Activated T-helper 1 cell treated with anti-CD3 and anti-CD28 coated beads, Interleukin-12 subunit alpha, Interleukin-12 subunit beta, Interleukin-2, Interleukin-4 antibody, amounts not matched to agents 30 ng/mL and 10 ng/mL and 1 ng/mL, durations not matched to agents 14 hours and 24 hours and 36 hours (primary cell): Measurements from ENCODE around the gene PTGER4. TPM values are rescaled to one million over a fixed set of nuclear protein-coding genes. Genes with fewer than 3 reads are reported as not detected.
"Not testable (repeated sequence)": the region's sequence is repeated elsewhere in the genome, so short reads cannot be mapped to it uniquely, and the experiment has no call there.

Source experiments
- DNase-seq: peaks from one replicate; pipeline ENCODE4 v3.0.0; 2021; ENCODE audit warnings: low spot score
- H3K27ac Mint-ChIP-seq: one replicate; pipeline ENCODE4 v1.8.0; 2021; ENCODE audit warnings: mild to moderate bottlenecking, mixed read lengths
- H3K27me3 Mint-ChIP-seq: one replicate; pipeline ENCODE4 v1.8.0; 2022; ENCODE audit warnings: mild to moderate bottlenecking, moderate library complexity, mixed read lengths; ENCODE audit not compliant: insufficient read depth
- H3K36me3 Mint-ChIP-seq: one replicate; pipeline ENCODE4 v1.8.0; 2021; ENCODE audit warnings: low read depth, mixed read lengths
- H3K4me1 Mint-ChIP-seq: one replicate; pipeline ENCODE4 v1.8.0; 2021; ENCODE audit warnings: low read depth, mixed read lengths
- H3K4me3 Mint-ChIP-seq: one replicate; pipeline ENCODE4 v1.8.0; 2021; ENCODE audit warnings: mild to moderate bottlenecking, moderate library complexity, mixed read lengths
- H3K9me3 Mint-ChIP-seq: one replicate; pipeline ENCODE4 v1.8.0; 2021; ENCODE audit warnings: mixed read lengths
- intact Hi-C: fragments of 100-400 bp; cut with micrococcal nuclease; formaldehyde crosslinking; loops from one replicate; pipeline ENCODE4 v1.15.1; 2024
- total RNA-seq: library from RNA; stranded (reverse); gene quantifications from 2 replicates; pipeline ENCODE4 v1.2.3, GENCODE V29; 2022

Gene PTGER4
- total RNA-seq: 57.3 and 61.0 TPM in 2 replicates

- peaks cover 46% of the 10 kb centered on the region for H3K36me3 Mint-ChIP-seq
Observed at GRCh38 chr5:40679913-40680681, at the start of gene PTGER4. TSS of gene PTGER4 (plus strand) at chr5:40679915. CDS start at chr5:40680994, 1,079 bp downstream.

GRCh38 chr5:40630126-40630525 lies 49.6 kb upstream of the PTGER4 start:
- Mint-ChIP-seq H3K27ac (no peak overlapping the region), H3K27me3 (peaks cover 3% of the 10 kb centered on the region), H3K4me3 (no peak overlapping the region), H3K36me3 (peaks cover 7% of the 10 kb centered on the region), H3K4me1 (peaks cover 5% of the 10 kb centered on the region), H3K9me3 (peaks cover 9% of the 10 kb centered on the region)
- intact Hi-C loops: no loop called here
- DNase-seq: no peak

More at GRCh38 chr5:40679913-40680681, at the start of gene PTGER4:
- peak within 1 kb of the TSS; percentile 99 for H3K27ac Mint-ChIP-seq
- H3K27me3 Mint-ChIP-seq: no peaks in the 10 kb centered on the region
- intact Hi-C loops: loop anchor here (1.0 to 5.0 kb wide), 14 partner anchors 8 to 1483 kb away; partner anchors contain the start of genes RPL37 and TTC33
- no peak for DNase-seq
- no peaks in the 10 kb centered on the region for H3K9me3 Mint-ChIP-seq
- H3K4me1 Mint-ChIP-seq: peaks cover 63% of the 10 kb centered on the region
- H3K4me3 Mint-ChIP-seq: peak within 1 kb of the TSS; percentile 99

GRCh38 chr5:40631236-40631635 lies 48.5 kb upstream of the PTGER4 start:
- intact Hi-C loops: no loop called here
- Mint-ChIP-seq H3K27ac (no peak overlapping the region), H3K4me1 (peaks cover 5% of the 10 kb centered on the region), H3K9me3 (peaks cover 17% of the 10 kb centered on the region), H3K27me3 (peaks cover 5% of the 10 kb centered on the region), H3K4me3 (no peak overlapping the region), H3K36me3 (peaks cover 14% of the 10 kb centered on the region)
- DNase-seq: no peak

GRCh38 chr5:40634154-40634553 lies 45.6 kb upstream of the PTGER4 start:
- no peak overlapping the region for H3K4me3 Mint-ChIP-seq
- peaks cover 3% of the 10 kb centered on the region for H3K27me3 Mint-ChIP-seq
- no peaks in the 10 kb centered on the region for H3K4me1 Mint-ChIP-seq
- DNase-seq: no peak
- H3K9me3 Mint-ChIP-seq: peaks cover 36% of the 10 kb centered on the region
- H3K36me3 Mint-ChIP-seq: peaks cover 30% of the 10 kb centered on the region
- H3K27ac Mint-ChIP-seq: no peak overlapping the region
- intact Hi-C loops: no loop called here

- DNase-seq: no peak
- H3K27ac Mint-ChIP-seq: no peak overlapping the region
- peaks cover 33% of the 10 kb centered on the region for H3K36me3 Mint-ChIP-seq
- H3K9me3 Mint-ChIP-seq: peaks cover 40% of the 10 kb centered on the region
- peaks cover 3% of the 10 kb centered on the region for H3K27me3 Mint-ChIP-seq
- intact Hi-C loops: no loop called here
- no peak overlapping the region for H3K4me3 Mint-ChIP-seq
- H3K4me1 Mint-ChIP-seq: no peaks in the 10 kb centered on the region
Observed at GRCh38 chr5:40634593-40634992, 45.1 kb upstream of the PTGER4 start.

GRCh38 chr5:40639531-40639930 lies 40.2 kb upstream of the PTGER4 start:
- H3K4me1 Mint-ChIP-seq: peaks cover 12% of the 10 kb centered on the region
- H3K27me3 Mint-ChIP-seq: not testable (repeated sequence)

GRCh38 chr5:40646266-40646665 lies 33.4 kb upstream of the PTGER4 start:
- Mint-ChIP-seq H3K27ac (no peak overlapping the region), H3K27me3 (no peaks in the 10 kb centered on the region), H3K36me3 (peaks cover 23% of the 10 kb centered on the region), H3K9me3 (peaks cover 22% of the 10 kb centered on the region), H3K4me1 (peaks cover 42% of the 10 kb centered on the region), H3K4me3 (no peak overlapping the region)
- DNase-seq: no peak
- intact Hi-C loops: no loop called here

More at GRCh38 chr5:40639531-40639930, 40.2 kb upstream of the PTGER4 start:
- Mint-ChIP-seq H3K36me3 (peaks cover 43% of the 10 kb centered on the region), H3K9me3 (peaks cover 62% of the 10 kb centered on the region)
- H3K4me3 Mint-ChIP-seq, intact Hi-C loops, H3K27ac Mint-ChIP-seq, DNase-seq: not testable (repeated sequence)

- H3K27ac Mint-ChIP-seq: no peak overlapping the region
- H3K4me1 Mint-ChIP-seq: peaks cover 50% of the 10 kb centered on the region
Observed at GRCh38 chr5:40648150-40648549, 31.6 kb upstream of the PTGER4 start.

GRCh38 chr5:40649463-40650030 lies 30.2 kb upstream of the PTGER4 start:
- H3K4me1 Mint-ChIP-seq: peaks cover 64% of the 10 kb centered on the region
- intact Hi-C loops: no loop called here

More at GRCh38 chr5:40648150-40648549, 31.6 kb upstream of the PTGER4 start:
- intact Hi-C loops: no loop called here
- no peaks in the 10 kb centered on the region for H3K27me3 Mint-ChIP-seq
- H3K4me3 Mint-ChIP-seq: no peak overlapping the region
- no peak for DNase-seq
- peaks cover 16% of the 10 kb centered on the region for H3K9me3 Mint-ChIP-seq
- peaks cover 22% of the 10 kb centered on the region for H3K36me3 Mint-ChIP-seq

GRCh38 chr5:40651201-40651600 lies 28.5 kb upstream of the PTGER4 start:
- no peak overlapping the region for H3K27ac Mint-ChIP-seq
- H3K36me3 Mint-ChIP-seq: peaks cover 10% of the 10 kb centered on the region
- H3K4me1 Mint-ChIP-seq: peaks cover 80% of the 10 kb centered on the region
- intact Hi-C loops: no loop called here
- H3K9me3 Mint-ChIP-seq: no peaks in the 10 kb centered on the region
- no peak overlapping the region for H3K4me3 Mint-ChIP-seq
- no peaks in the 10 kb centered on the region for H3K27me3 Mint-ChIP-seq
- no peak for DNase-seq

More at GRCh38 chr5:40649463-40650030, 30.2 kb upstream of the PTGER4 start:
- no peaks in the 10 kb centered on the region for H3K27me3 Mint-ChIP-seq
- DNase-seq: no peak
- no peak overlapping the region for H3K4me3 Mint-ChIP-seq
- peak overlapping the region; percentile 50 for H3K27ac Mint-ChIP-seq
- H3K9me3 Mint-ChIP-seq: peaks cover 10% of the 10 kb centered on the region
- H3K36me3 Mint-ChIP-seq: peaks cover 15% of the 10 kb centered on the region

- H3K4me1 Mint-ChIP-seq: peaks cover 90% of the 10 kb centered on the region
- peak; percentile 17 for DNase-seq
- intact Hi-C loops: no loop called here
- H3K4me3 Mint-ChIP-seq: peak overlapping the region; percentile 85
- no peaks in the 10 kb centered on the region for H3K27me3 Mint-ChIP-seq
- peak overlapping the region; percentile 95 for H3K27ac Mint-ChIP-seq
- H3K9me3 Mint-ChIP-seq: peaks cover 6% of the 10 kb centered on the region
- peaks cover 15% of the 10 kb centered on the region for H3K36me3 Mint-ChIP-seq
Observed at GRCh38 chr5:40652441-40653220, 27.1 kb upstream of the PTGER4 start.

- Mint-ChIP-seq H3K4me3 (peak overlapping the region; percentile 85), H3K27ac (peak overlapping the region; percentile 95), H3K27me3 (no peaks in the 10 kb centered on the region), H3K9me3 (peaks cover 8% of the 10 kb centered on the region), H3K36me3 (peaks cover 8% of the 10 kb centered on the region), H3K4me1 (peaks cover 93% of the 10 kb centered on the region)
- no peak for DNase-seq
- intact Hi-C loops: loop anchor here (1.0 to 2.0 kb wide), 2 partner anchors 13 to 163 kb away; no protein-coding TSS in a partner anchor
Observed at GRCh38 chr5:40653221-40654022, 26.3 kb upstream of the PTGER4 start.
